ENCODE data around the gene PNPLA8.

DNA sequence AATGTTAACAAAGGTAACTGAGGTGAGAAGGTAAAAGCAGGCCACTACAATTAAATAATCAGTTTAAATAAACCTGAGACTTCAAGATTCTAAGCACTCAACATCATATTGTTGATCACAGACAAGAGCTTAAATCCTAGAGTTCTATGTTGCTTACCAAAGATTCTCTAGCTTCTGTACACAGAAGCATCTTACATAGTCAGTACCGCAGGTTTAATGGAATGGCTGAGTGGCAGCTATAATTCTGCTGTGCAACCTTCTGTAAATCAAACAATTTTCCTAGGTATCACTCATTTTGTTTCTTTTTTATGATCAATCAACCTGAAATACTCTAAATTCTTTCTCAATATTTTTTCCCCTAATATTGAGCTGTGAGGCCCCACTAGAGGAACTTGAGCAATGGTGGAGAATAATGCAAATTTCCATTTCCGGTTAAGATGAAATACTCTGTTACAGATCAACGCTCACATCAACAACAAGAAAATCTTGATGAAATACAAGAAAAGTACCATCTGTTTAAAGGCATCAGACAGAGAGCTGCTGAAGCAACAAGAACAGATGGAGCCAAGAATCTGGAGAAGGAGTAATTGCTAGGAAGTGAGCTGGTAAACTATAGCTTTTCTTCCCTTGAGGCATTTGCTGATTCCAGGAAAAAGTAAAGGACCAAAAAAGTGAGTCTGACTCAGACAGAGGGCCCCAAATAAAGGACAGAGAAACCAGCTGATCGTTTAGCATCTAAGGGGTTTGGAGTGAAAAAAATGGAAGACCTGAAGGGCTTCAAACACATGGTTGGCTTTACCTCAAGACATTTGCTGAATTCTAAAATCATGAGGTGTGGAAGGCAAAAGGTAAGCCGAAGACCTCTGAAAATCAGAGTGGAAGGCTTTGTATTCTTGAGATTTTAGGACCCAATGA lies 22.6 kb downstream of the PNPLA8 start:
- TF ChIP-seq, protein P1, sequence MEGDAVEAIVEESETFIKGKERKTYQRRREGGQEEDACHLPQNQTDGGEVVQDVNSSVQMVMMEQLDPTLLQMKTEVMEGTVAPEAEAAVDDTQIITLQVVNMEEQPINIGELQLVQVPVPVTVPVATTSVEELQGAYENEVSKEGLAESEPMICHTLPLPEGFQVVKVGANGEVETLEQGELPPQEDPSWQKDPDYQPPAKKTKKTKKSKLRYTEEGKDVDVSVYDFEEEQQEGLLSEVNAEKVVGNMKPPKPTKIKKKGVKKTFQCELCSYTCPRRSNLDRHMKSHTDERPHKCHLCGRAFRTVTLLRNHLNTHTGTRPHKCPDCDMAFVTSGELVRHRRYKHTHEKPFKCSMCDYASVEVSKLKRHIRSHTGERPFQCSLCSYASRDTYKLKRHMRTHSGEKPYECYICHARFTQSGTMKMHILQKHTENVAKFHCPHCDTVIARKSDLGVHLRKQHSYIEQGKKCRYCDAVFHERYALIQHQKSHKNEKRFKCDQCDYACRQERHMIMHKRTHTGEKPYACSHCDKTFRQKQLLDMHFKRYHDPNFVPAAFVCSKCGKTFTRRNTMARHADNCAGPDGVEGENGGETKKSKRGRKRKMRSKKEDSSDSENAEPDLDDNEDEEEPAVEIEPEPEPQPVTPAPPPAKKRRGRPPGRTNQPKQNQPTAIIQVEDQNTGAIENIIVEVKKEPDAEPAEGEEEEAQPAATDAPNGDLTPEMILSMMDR (conservative IDR thresholded peaks at IDR 0.05 in 1 of 2, IDR thresholded peaks at IDR 0.05 in 1 of 2; ENCODE audit: extremely low read depth in 1 of 2, insufficient read depth in 1 of 2, low read depth in 1 of 2, low read length in 2 of 2): no peak
- TF ChIP-seq EZH2 (IDR thresholded peaks at IDR 0.05; ENCODE audit: borderline replicate concordance, low read length): no peak

Data from mammary epithelial cell (primary cell).